NB4 (cell line): ENCODE measurements around the gene CLPTM1L.

Experiments used
- POLR2A ChIP-seq: IDR thresholded peaks from 2 replicates; pipeline ENCODE4 v1.6.1; 2011; ENCODE audit warnings: mild to moderate bottlenecking; ENCODE audit not compliant: insufficient read length; ENCODE audit errors: extremely low read depth
- TF ChIP-seq, protein P1 (sequence below): IDR thresholded peaks from one replicate; pipeline ENCODE4 v1.5.1; 2012; ENCODE audit warnings: low read depth, low read length
- TF ChIP-seq, protein P2 (sequence below): IDR thresholded peaks from 2 replicates; pipeline ENCODE4 v1.6.1; 2011; ENCODE audit warnings: low read depth, low read length

DNA sequence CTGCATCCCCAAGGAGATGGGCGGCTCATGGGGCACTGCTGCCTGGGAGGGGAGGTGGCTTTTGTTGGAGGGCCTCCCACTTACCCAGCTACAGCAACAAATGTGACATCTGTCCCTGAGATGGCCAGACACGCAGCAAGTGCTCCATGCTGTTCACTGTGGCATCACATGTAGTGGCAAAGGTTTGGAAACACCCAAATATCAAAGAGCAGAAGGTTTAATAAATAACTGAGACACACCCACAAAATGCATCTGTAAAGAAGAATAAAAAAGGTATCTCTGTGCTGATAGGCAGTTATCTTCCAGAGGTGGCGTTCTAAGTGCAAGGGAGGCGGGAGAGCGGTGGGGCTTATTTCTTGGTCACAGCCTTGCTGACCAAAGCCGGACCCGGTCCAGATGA, 23.3 kb upstream of the CLPTM1L start:
- TF ChIP-seq, protein P1, sequence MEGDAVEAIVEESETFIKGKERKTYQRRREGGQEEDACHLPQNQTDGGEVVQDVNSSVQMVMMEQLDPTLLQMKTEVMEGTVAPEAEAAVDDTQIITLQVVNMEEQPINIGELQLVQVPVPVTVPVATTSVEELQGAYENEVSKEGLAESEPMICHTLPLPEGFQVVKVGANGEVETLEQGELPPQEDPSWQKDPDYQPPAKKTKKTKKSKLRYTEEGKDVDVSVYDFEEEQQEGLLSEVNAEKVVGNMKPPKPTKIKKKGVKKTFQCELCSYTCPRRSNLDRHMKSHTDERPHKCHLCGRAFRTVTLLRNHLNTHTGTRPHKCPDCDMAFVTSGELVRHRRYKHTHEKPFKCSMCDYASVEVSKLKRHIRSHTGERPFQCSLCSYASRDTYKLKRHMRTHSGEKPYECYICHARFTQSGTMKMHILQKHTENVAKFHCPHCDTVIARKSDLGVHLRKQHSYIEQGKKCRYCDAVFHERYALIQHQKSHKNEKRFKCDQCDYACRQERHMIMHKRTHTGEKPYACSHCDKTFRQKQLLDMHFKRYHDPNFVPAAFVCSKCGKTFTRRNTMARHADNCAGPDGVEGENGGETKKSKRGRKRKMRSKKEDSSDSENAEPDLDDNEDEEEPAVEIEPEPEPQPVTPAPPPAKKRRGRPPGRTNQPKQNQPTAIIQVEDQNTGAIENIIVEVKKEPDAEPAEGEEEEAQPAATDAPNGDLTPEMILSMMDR = no peak
- TF ChIP-seq, protein P2, sequence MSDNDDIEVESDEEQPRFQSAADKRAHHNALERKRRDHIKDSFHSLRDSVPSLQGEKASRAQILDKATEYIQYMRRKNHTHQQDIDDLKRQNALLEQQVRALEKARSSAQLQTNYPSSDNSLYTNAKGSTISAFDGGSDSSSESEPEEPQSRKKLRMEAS = no peak
- no peak for TF ChIP-seq POLR2A
